Heart left ventricle (tissue), 13 donors: Measurements from ENCODE around the gene PCGF3.

Source experiments
- CTCF ChIP-seq, 12 donors: fragments of 200-600 bp; sonication (generic) in 4 of 12; IDR thresholded peaks; one replicate each; pipeline versions ENCODE4 v1.5.0 to v1.8.0; 2018 to 2022; ENCODE audit warnings: antibody characterized with exemption in 12 of 12, mild to moderate bottlenecking in 5 of 12
- POLR2A ChIP-seq, 2 donors: fragments of 450-650 bp; IDR thresholded peaks; one replicate each; pipeline ENCODE4 v1.6.1; 2017; ENCODE audit warnings: antibody characterized with exemption in 2 of 2, mild to moderate bottlenecking in 2 of 2, moderate library complexity in 2 of 2
- donor health status: ischemic (EF 13 %, LVEDD 7.1; RV severe dilation, severe dysfunction).
- donor health status: DM: no; HTN: yes; CAD: no.
- donor health status: DM: no; HTN: no; CAD: no.
- donor health status: ischemic (EF 25% LVEDD 6.9; RV normal size, moderate dysfunction).
- donor health status: ischemic (EF 25% LVEDD 5.7; RV mildly dilated, moderate dysfunction).
- donor health status: ischemic (EF 35%, LVEDD 5.7; RV mildly dilated, moderate dysfunction).
- donor health status: nonischemic (EF 11% LVEDD 7.7; RV severe dilation, severe dysfunction).
- donor health status: DM: yes; HTN: yes; CAD: no.
- donor health status: PGD.
- donor health status: ischemic (EF 29% LVEDD 5.4; RV normal size, mild dysfunction).
- donor health status: nonischemic (EF 23%, LVEDD 6.1; RV moderate dilation, normal function).

GRCh38 chr4:787561-787981 lies 81.9 kb downstream of the PCGF3 start:
- TF ChIP-seq CTCF (IDR thresholded peaks at IDR 0.05) (no peak), POLR2A (IDR thresholded peaks at IDR 0.05) (no peak)
